Urinary bladder (tissue), 4 donors: ENCODE results near the gene GAB2. TPM values are rescaled to one million over a fixed set of nuclear protein-coding genes. Genes with fewer than 3 reads are reported as not detected.
A peak's percentile ranks its signal among the peaks of the same experiment; 100 is the strongest.

ENCODE experiments used
- DNase-seq: peaks from one replicate; pipeline ENCODE4 v3.0.0-alpha.2; 2015; ENCODE audit errors: extremely low spot score
- H3K27ac ChIP-seq: one replicate; pipeline ENCODE4 v1.5.1; 2013; ENCODE audit warnings: low read depth, mild to moderate bottlenecking, moderate library complexity
- H3K36me3 ChIP-seq: one replicate; pipeline ENCODE4 v1.6.1; 2013; ENCODE audit warnings: mild to moderate bottlenecking, moderate library complexity; ENCODE audit not compliant: insufficient read depth
- H3K4me1 ChIP-seq: one replicate; pipeline ENCODE4 v1.6.1; 2013; ENCODE audit warnings: mild to moderate bottlenecking, moderate library complexity; ENCODE audit not compliant: insufficient read depth
- H3K4me3 ChIP-seq: one replicate; pipeline ENCODE4 v1.5.1; 2013; ENCODE audit warnings: low read depth, low read length
- WGBS: extraction: QIAGEN DNeasy Blood & Tissue Kit; methylation state at CpG from one replicate; pipeline ENCODE4 v1.1.7; 2013; 5-methylcytosine and 5-hydroxymethylcytosine counted together
- polyA plus RNA-seq: library from polyadenylated mRNA; stranded (reverse); fragments of 200-250 nt; gene quantifications from one replicate; pipeline ENCODE4 v1.2.3, GENCODE V29; 2013
- total RNA-seq: library from RNA; depleted of rRNA; stranded (reverse); fragments of >200 nt; gene quantifications from one replicate; pipeline ENCODE4 v1.2.3, GENCODE V29; 2014
- donor health status: healthy with polysubstance abuse.
- donor health status: healthy.

GAB2 gene
- total and polyA plus RNA-seq, 2 donors, result 13.2 to 16.8 TPM

DNA sequence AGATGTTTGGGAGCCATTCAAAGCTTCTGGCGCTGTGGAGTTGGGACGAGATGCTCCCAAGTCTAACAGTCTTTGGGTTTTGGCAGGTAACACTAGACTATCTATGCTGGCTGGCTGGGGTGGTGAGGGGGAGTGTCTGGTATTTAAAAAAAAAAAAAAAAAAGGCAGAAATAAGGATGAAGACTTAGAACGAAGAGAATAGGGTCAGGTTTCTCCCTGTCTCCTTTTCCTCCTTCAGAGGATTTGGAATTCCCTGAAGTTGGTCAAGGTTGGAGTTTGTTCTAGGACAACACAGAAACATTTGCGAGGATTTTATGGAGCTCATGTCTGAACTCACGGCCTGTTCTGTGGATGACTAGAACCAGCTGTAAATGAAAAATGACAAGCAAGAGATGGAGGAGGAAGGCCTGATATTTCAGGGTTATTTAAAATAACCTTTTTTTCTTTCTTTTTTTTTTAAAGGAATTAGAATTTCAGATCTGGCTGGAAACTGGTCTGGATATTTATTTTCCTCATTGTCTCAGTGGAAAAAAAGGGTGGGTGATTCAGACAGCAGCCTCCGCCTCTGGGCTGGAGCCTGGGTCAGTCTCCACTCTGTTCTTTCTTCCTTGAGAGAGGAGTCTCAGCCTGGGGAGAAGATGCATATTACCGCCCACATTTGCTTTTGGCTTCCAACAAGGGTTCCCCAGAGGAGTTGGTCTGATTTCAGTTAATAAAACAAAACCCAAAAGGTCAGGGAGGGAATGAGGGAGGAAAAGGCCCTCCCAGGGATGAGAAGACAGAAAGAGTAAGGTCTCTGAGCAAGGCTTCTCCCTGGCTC is 148.8 kb downstream of the GAB2 start:
- H3K4me3 ChIP-seq, result no peak overlapping the region
- DNase-seq, result peak; percentile 64
- WGBS, result 52% methylated on average over 7 of the region's 7 CpGs

DNA sequence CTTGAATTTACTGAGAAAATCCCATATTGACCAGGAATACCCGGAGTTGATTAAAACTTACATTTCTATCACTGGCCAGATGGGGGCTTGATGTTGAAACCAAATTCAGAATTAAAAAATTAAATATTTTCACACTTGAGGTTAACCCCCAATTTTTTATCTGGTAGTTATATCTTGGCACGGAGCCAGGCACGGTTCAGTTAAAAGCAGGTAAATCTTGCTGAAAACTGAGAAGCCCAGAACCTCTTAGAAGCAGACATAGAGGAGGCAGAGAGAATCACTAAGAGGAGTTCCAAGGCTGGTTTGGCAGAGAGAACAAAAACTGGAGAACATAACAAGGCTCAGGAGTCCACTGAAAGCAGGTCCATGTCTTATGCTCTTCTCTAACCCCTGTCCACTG is 151.2 kb downstream of the GAB2 start:
- Histone ChIP-seq H3K4me1 (peaks cover 2% of the 10 kb centered on the region), H3K36me3 (no peaks in the 10 kb centered on the region), H3K27ac (no peak overlapping the region), H3K4me3 (no peak overlapping the region)
- 61% methylated on average over 3 of the region's 3 CpGs for WGBS
- no peak for DNase-seq

More for the DNA sequence above, 148.8 kb downstream of the GAB2 start:
- Histone ChIP-seq H3K36me3 (no peaks in the 10 kb centered on the region), H3K27ac (peak overlapping the region; percentile 66), H3K4me1 (peaks cover 2% of the 10 kb centered on the region)

DNA sequence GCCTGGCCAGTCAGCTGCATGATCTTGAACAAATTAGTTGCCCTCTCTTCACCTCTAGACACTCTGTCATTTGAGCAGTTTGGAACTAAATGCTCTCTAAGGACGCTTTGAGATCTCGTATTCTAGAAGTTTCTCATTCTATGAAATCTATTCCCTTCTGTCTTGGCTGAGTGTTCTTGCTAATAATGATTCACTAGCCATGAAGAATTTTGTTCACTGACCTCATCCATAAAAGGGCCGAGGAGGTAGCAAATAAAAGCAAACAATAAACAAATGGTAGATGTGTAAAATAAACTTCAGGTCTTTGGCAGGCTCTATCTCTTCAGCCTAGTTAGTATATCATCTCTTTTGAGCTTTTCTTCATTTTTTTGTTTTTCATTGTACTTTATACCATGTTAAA is 152.3 kb downstream of the GAB2 start:
- Histone ChIP-seq H3K36me3 (no peaks in the 10 kb centered on the region), H3K27ac (no peak overlapping the region), H3K4me1 (peaks cover 2% of the 10 kb centered on the region), H3K4me3 (no peak overlapping the region)
- 52% methylated on average over 3 of the region's 3 CpGs for WGBS
- no peak for DNase-seq

DNA sequence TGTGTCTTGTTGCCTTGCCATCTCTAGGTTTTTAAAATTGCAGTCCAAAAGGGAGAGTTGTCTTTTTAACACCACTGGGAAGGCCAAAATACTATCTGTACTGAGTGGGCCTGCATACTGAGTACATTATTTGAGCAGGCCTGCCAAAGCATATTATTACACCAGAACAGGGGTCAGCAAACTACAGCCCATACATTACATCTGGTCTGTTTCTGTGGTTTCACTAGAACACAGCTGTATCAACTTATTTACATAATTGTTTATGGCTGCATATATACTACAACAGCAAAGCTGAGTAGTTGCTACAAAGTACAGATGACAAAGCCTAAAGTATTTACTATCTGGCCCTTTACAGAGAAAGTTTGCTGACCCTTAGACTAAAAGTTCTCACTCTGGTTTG is 154.9 kb downstream of the GAB2 start:
- H3K27ac ChIP-seq, result no peak overlapping the region
- no peak for DNase-seq
- no peaks in the 10 kb centered on the region for H3K36me3 ChIP-seq
- H3K4me3 ChIP-seq, result no peak overlapping the region
- no peaks in the 10 kb centered on the region for H3K4me1 ChIP-seq

DNA sequence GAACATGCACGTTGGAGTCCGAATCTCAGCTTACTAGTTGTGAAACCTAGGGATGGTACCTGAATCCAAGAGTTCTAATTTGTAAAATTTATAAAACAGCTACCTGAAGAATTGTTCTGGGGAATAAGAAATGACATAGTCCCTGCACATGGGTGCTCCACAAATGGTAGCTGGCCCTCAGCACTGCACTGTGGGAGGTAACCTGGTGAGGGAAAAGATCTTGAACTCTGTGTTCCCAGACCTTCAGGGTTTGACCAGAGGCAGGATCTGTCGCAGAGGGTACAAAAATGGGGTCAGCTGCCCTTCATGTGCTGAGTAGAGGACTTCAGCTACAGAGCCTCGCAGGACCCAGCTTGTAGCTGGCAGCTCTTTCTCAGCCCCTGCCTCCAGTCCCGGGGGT is 155.4 kb downstream of the GAB2 start:
- no peak overlapping the region for H3K27ac ChIP-seq
- 78% methylated on average over 5 of the region's 5 CpGs for WGBS

DNA sequence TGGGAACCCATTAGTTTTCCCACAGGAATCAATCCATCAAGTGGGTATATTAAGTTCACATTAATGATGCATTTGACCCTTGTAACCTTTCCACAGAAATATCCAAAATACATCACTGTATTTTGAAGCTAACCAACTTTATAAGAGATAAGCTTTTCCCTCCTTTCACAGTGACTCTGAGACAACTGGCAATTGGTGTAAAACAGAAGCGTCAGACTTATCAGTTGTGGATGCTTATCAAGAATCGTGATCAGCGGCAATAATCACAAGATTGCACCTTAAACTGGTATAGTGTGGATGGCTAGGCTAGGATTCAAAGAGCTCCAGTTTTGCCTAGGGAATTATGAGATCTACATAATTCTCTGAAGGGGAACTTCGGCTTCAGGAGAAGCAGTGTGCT is 155.8 kb downstream of the GAB2 start:
- no peaks in the 10 kb centered on the region for H3K4me1 ChIP-seq

More for the DNA sequence above, 155.4 kb downstream of the GAB2 start:
- Histone ChIP-seq H3K4me3 (no peak overlapping the region), H3K4me1 (no peaks in the 10 kb centered on the region), H3K36me3 (no peaks in the 10 kb centered on the region)
- DNase-seq, result no peak

DNA sequence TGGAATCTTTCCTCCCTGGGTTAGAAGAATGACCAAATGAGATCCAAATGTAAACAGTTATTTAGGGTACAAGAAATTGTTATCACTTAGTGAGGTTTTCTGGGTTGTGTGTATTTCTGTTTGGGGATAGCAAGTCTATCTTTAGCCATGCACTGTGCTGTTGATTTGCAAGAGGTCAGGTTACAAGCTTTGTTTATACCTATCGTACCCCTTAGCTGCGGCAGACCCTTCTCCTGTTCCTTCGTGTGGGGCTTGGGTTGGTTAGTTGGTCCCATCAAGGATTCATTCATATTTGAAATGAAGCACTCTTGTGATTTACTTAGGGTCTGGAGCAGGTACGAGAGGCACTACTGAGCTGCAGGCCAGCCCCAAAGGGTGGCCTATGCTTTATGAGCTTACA is 156.3 kb downstream of the GAB2 start:
- Histone ChIP-seq H3K4me3 (no peak overlapping the region), H3K36me3 (no peaks in the 10 kb centered on the region), H3K4me1 (no peaks in the 10 kb centered on the region), H3K27ac (no peak overlapping the region)
- WGBS, result 69% methylated on average over 4 of the region's 4 CpGs
- DNase-seq, result no peak

More for the DNA sequence above, 155.8 kb downstream of the GAB2 start:
- DNase-seq, result no peak
- no peak overlapping the region for H3K4me3 ChIP-seq
- no peak overlapping the region for H3K27ac ChIP-seq
- no peaks in the 10 kb centered on the region for H3K36me3 ChIP-seq
- WGBS, result 84% methylated on average over 4 of the region's 4 CpGs

DNA sequence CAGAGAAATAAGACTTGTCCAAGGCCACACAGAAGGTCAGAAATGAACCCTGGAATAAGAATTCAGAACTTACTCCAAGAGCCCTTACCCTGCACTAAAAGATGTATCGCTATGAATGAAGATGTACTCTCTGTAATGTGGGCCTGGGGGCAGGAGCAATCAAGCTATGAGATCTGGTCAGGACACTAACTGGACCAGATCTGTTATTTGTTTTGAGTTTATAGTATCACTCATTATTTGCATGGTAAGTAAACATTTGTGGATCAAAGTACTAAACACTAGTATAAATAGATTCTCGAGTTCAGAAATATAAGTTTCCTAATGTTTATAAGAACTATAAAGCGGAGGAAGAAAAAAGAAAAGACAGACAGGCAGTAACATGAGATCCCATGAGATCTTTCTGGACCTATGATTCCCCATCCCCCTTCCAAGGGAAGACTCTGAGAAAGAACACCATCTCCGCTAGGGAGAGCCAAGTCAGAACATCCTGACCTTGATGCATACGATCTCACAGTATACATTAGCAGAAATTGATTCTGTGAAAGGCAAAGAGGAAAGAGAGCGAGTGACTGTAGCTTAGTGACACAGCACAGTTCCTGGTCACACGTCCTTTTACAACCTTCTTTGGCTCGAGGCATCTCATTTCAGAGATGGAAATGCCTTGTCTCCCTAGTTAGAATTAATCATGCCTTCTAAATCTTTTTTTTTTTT is 157.7 kb downstream of the GAB2 start:
- DNase-seq, result no peak
- Histone ChIP-seq H3K27ac (no peak overlapping the region), H3K4me3 (no peak overlapping the region), H3K36me3 (no peaks in the 10 kb centered on the region), H3K4me1 (no peaks in the 10 kb centered on the region)
- WGBS, result 77% methylated on average over 8 of the region's 8 CpGs

DNA sequence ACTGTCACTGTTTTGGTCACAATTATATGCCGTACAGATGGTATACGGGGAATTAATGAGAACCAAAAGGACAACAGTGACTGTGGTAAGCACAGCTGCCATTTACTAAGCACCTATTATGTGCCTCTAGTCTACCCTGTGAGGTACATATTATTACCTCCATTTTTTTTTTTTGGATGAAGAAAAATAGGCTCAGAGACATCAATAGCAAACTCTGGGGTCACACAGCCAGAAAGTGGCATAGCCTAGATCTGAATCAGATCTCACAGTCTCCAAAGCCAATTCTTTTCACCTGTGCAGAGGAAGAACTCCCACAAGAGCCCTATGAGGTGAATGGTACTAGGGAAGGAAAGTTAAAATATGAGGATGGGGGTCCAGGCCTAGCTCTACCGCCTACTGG is 160.0 kb downstream of the GAB2 start:
- H3K36me3 ChIP-seq, result no peaks in the 10 kb centered on the region
- no peaks in the 10 kb centered on the region for H3K4me1 ChIP-seq
- no peak overlapping the region for H3K4me3 ChIP-seq
- no peak for DNase-seq
- peak overlapping the region; percentile 38 for H3K27ac ChIP-seq
- 93% methylated on average over 3 of the region's 3 CpGs for WGBS

DNA sequence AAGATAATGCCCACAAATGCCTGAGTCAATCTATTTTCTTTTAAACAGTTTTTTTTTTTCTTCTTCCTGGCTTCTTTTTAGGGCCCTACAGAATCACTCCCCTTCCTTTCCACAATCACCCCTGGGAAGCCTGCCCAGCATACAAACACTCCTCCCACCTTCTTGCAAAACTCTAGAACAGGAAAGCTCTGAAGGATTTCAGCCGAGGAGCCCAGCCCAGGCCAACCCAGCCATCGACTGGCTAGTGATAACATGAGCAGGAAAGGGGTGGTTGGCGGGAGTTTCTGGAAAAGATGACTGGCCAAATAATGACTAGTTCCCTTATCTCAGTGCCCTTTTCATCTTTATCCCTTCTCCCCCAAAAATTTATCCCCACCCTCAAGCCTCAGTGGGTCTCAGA is 160.7 kb downstream of the GAB2 start:
- Histone ChIP-seq H3K36me3 (no peaks in the 10 kb centered on the region), H3K4me1 (no peaks in the 10 kb centered on the region), H3K4me3 (no peak overlapping the region), H3K27ac (no peak overlapping the region)
- WGBS, result 9% methylated on average over 3 of the region's 3 CpGs
- DNase-seq, result no peak

DNA sequence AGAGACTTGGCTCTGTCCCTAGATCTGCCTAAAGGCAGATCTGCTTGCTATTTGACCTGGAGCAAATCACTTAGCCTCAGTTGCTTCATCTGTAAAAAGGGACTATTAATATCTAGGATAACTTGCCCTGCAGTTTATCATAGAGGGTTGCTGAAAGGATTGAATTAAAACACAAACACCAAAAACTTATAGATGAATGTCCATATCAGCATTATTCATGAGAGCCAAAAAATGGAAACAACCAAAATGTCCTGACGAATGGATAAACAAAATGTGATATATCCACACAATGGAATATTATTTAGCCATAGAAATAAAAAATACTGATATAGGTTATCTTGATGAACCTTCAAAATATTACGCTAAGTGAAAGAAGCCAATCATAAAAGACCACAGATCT is 161.7 kb downstream of the GAB2 start:
- Histone ChIP-seq H3K4me3 (no peak overlapping the region), H3K36me3 (no peaks in the 10 kb centered on the region), H3K4me1 (peaks cover 4% of the 10 kb centered on the region), H3K27ac (no peak overlapping the region)
- DNase-seq, result no peak
- 99% methylated on average over 2 of the region's 2 CpGs for WGBS

DNA sequence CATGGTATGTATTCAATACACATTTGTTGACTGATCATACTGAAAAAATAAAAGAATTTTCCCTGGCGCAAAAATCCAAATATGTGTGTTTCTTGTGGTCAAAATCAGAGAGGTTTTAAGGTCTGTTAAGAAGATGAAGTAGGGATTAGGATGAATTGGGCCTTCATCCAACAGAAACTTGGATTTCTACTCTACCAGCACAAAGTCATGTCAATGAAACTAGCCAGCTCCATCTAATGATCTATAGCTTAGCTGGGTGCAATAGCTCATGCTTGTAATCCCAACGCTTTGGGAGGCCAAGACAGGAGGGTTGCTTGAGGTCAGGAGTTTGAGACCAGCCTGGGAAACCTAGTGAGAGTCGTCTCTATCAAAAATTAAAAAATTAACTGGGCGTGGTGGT is 163.4 kb downstream of the GAB2 start:
- Histone ChIP-seq H3K4me1 (peaks cover 4% of the 10 kb centered on the region), H3K4me3 (no peak overlapping the region), H3K36me3 (no peaks in the 10 kb centered on the region), H3K27ac (no peak overlapping the region)
- 88% methylated on average over 4 of the region's 4 CpGs for WGBS
- DNase-seq, result no peak

DNA sequence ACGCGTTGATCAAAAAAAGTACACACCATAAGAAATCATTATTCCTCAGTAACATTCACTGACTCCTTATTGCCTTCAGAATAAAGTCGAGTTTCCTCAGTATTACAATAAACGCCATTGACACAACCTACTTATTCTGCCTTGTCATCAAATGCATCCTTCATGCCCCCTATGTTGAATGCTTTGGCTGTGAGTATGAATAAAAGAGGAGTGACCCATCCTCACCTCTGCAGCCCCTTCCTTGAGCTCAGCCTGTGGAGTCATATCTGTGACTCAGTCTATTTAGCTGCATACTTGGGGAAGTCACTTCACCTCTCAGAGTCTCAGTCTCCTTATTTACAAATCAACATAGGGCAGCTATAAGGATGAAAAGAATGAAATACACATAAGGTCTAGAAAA is 163.8 kb downstream of the GAB2 start:
- Histone ChIP-seq H3K36me3 (no peaks in the 10 kb centered on the region), H3K27ac (no peak overlapping the region), H3K4me1 (peaks cover 4% of the 10 kb centered on the region), H3K4me3 (no peak overlapping the region)
- WGBS, result 98% methylated on average over 4 of the region's 4 CpGs
- DNase-seq, result no peak

DNA sequence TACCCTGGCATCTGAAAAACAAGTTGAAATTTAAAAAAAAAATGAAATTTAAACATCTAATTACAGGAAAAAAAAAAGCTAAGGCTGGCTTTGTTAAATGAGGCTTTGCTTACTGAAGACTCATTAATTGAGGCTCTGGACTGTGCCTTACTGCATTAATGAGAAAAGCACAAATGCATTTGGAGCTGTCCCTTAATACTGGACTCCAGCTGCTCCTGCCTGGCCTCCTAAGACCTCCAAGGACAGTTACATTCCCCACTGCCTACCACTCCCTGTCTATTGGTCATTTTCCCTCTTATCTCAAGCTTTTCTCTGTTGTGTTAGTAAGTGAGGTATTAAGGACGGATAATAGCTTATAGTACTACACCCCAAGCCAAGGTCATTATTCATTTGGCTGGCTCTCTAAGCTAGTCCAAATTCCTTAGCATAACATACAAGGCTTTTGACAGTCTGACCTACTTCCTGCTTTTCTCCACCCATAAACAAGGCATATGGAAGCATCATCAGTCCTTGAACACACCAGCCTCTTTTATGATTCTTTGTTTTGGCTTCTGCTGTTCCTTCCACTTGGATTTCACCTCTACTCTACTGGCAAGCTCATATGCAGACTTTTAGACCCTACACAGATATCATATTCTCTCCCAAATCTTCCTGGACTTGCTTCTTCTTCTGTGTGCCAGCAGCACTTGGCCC is 166.4 kb downstream of the GAB2 start:
- Histone ChIP-seq H3K4me1 (peaks cover 4% of the 10 kb centered on the region), H3K36me3 (peaks cover 2% of the 10 kb centered on the region), H3K4me3 (no peak overlapping the region), H3K27ac (no peak overlapping the region)
- WGBS, result 11% methylated on average over 1 of the region's 1 CpG
- no peak for DNase-seq
